BJ (cell line): ENCODE data around the gene ZNF20. TPM values are rescaled to one million over a fixed set of nuclear protein-coding genes. Genes with fewer than 3 reads are reported as not detected.
"Not testable (repeated sequence)": the region's sequence is repeated elsewhere in the genome, so short reads cannot be mapped to it uniquely, and the experiment has no call there.

Experiments
- CTCF ChIA-PET: fragments of 350-600 bp; formaldehyde crosslinking; extraction: SDS; loops from one replicate; lab custom pipeline; 2021; ENCODE audit warnings: antibody characterized with exemption, inconsistent platforms; lab: Yijun Ruan, JAX
- POLR2A ChIA-PET: fragments of 300-600 bp; sonication (Branson Sonifier 250); formaldehyde crosslinking; extraction: SDS; loops from one replicate; lab custom pipeline; 2021; ENCODE audit warnings: antibody characterized with exemption; lab: Charles Lee
- DNase-seq: peaks from one replicate; pipeline ENCODE4 v3.0.0-alpha.2; 2011; ENCODE audit warnings: low read depth
- H3K27me3 ChIP-seq: 2 replicates; pipeline ENCODE4 v1.6.0; 2011; ENCODE audit warnings: low read length; ENCODE audit not compliant: control insufficient read depth, insufficient read depth
- H3K36me3 ChIP-seq: 2 replicates; pipeline ENCODE4 v1.5.1; 2011; ENCODE audit warnings: low read length; ENCODE audit not compliant: control insufficient read depth, insufficient read depth
- H3K4me3 ChIP-seq: 2 replicates; pipeline ENCODE4 v1.5.1; 2011; ENCODE audit warnings: low read depth, mild to moderate bottlenecking, control low read depth, low read length
- polyA plus RNA-seq: library from polyadenylated mRNA; depleted of rRNA; stranded (reverse); fragments of >200 nt; gene quantifications from 2 replicates; pipeline ENCODE4 v1.2.3, GENCODE V29; 2011; rRNA removed
- small RNA-seq: library from RNA; depleted of rRNA; stranded (forward); fragments of <200 nt; gene quantifications from one replicate; pipeline ENCODE3, GENCODE V24; 2012; ENCODE audit warnings: low replicate concordance, low read depth; ENCODE audit not compliant: insufficient read length
- TF ChIP-seq, protein P1 (sequence below): IDR thresholded peaks from 2 replicates; pipeline ENCODE4 v1.5.1; 2011; ENCODE audit warnings: low read depth, mild to moderate bottlenecking, control low read depth, inconsistent platforms, low read length, moderate library complexity; ENCODE audit not compliant: insufficient read depth

ZNF20 gene
- polyA plus RNA-seq, 1 experiment = 2.1 TPM

DNA sequence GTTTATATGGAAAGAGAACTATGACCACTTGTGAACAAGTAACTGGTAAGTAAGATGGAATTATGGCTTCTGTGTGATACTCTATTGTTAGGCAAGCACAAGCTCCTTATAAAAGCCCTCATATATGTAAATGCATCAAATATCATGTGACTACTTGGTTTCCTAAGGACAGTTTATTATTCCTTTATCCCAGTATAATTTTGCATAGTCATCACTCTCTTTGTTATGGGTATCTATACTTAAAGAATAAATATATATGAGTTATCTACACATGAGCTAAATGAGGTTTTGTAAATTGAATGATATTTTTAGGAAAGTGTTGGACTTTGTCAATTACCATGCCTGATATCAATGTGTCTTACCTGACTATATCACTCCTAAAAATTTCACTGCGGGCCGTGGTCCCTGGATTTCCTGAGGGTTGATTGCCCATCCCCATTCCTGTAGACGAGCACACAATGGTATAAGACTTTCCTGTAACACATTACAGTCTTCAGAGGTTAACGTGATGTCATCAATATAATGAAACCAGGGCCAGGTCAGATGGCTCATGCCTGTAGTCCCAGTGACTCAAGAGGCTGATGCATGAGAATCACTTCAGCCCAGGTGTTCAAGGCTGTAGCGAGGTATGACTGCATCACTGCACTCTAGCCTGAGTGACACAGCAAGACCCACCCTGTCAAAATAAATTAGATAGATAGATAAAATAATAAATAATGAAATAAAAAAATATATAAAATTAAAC is 54.9 kb downstream of the ZNF20 start:
- ChIA-PET CTCF (no interaction called here), POLR2A (no interaction called here)
- Histone ChIP-seq H3K27me3 (no peaks in the 10 kb centered on the region), H3K4me3 (no peak overlapping the region), H3K36me3 (no peaks in the 10 kb centered on the region)
- TF ChIP-seq, protein P1, sequence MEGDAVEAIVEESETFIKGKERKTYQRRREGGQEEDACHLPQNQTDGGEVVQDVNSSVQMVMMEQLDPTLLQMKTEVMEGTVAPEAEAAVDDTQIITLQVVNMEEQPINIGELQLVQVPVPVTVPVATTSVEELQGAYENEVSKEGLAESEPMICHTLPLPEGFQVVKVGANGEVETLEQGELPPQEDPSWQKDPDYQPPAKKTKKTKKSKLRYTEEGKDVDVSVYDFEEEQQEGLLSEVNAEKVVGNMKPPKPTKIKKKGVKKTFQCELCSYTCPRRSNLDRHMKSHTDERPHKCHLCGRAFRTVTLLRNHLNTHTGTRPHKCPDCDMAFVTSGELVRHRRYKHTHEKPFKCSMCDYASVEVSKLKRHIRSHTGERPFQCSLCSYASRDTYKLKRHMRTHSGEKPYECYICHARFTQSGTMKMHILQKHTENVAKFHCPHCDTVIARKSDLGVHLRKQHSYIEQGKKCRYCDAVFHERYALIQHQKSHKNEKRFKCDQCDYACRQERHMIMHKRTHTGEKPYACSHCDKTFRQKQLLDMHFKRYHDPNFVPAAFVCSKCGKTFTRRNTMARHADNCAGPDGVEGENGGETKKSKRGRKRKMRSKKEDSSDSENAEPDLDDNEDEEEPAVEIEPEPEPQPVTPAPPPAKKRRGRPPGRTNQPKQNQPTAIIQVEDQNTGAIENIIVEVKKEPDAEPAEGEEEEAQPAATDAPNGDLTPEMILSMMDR = no peak
- no peak for DNase-seq

GRCh38 chr19:12083336-12083735 is 56.8 kb downstream of the ZNF20 start:
- DNase-seq, H3K4me3 ChIP-seq, H3K27me3 ChIP-seq, H3K36me3 ChIP-seq, POLR2A ChIA-PET: not testable (repeated sequence)
- CTCF ChIA-PET = interaction anchor here (0.6 kb wide), 1 partner anchor 150 kb away, joined by 4 read pairs; no protein-coding TSS in a partner anchor

Small RNA genes lying within 50 kb of the gene (small RNA-seq; reads per million reads assigned to genes)
- gene RF00019 (not detected), gene RNA5SP467 (not detected)

Other genes with a start within 250 kb of the ZNF20 start
- 2.5 and 4.8 TPM in 2 replicates for gene ZNF700, start 215.2 kb downstream of the ZNF20 start, polyA plus RNA-seq
- gene ZNF763, start 175.3 kb downstream of the ZNF20 start, polyA plus RNA-seq = 1.6 and 2.2 TPM in 2 replicates
- gene ZNF433, start 104.7 kb downstream of the ZNF20 start, polyA plus RNA-seq = 1.8 and 2.3 TPM in 2 replicates
- gene ZNF878, start 87.4 kb downstream of the ZNF20 start, polyA plus RNA-seq = not detected in 2 replicates
- gene ZNF844, start 75.6 kb downstream of the ZNF20 start, polyA plus RNA-seq = 2.8 and 4.5 TPM in 2 replicates
- 1.5 and 2.2 TPM in 2 replicates for gene ZNF625, start 16.4 kb upstream of the ZNF20 start, polyA plus RNA-seq
- gene ZNF136, start 22.7 kb upstream of the ZNF20 start, polyA plus RNA-seq = 1.5 and 2.8 TPM in 2 replicates
- 2.9 and 3.5 TPM in 2 replicates for gene ZNF44, start 154.5 kb upstream of the ZNF20 start, polyA plus RNA-seq
- 1.4 and 2.1 TPM in 2 replicates for gene ZNF563, start 193.3 kb upstream of the ZNF20 start, polyA plus RNA-seq
- gene ZNF442, start 225.3 kb upstream of the ZNF20 start, polyA plus RNA-seq = 0.36 and 1.0 TPM in 2 replicates